GM12878 (cell line): Measurements from ENCODE around the gene MLST8. TPM values are rescaled to one million over a fixed set of nuclear protein-coding genes. Genes with fewer than 3 reads are reported as not detected.

ENCODE experiments used
- ATAC-seq: fragments of 200-7000 bp; cut with Tn5 transposase; 3 replicates; pipeline ENCODE4 v1.9.1; 2020; ENCODE audit warnings: mild to moderate bottlenecking, moderate library complexity
- BruUV-seq: library from RNA; stranded (reverse); fragments of 400-500 nt; replicated peaks from 2 replicates; lab custom pipeline; 2021; lab: Mats Ljungman, UMichigan
- CTCF ChIA-PET: fragments of 300-600 bp; sonication (Branson Sonifier 250); formaldehyde crosslinking; extraction: SDS; loops from one replicate; lab custom pipeline; 2021; ENCODE audit warnings: inconsistent platforms; lab: Yijun Ruan, JAX
- POLR2A ChIA-PET: fragments of 350-600 bp; formaldehyde crosslinking; extraction: SDS; loops from one replicate; lab custom pipeline; 2021; ENCODE audit warnings: inconsistent platforms; lab: Charles Lee
- RAD21 ChIA-PET: fragments of 300-600 bp; sonication (Branson Sonifier 250); formaldehyde crosslinking; loops from one replicate; lab custom pipeline; 2023; ENCODE audit warnings: antibody characterized with exemption; ENCODE audit not compliant: unreplicated experiment; lab: Charles Lee
- SMC1A ChIA-PET: fragments of 300-600 bp; sonication (Branson Sonifier 250); formaldehyde crosslinking; loops from one replicate; lab custom pipeline; 2023; ENCODE audit not compliant: unreplicated experiment, uncharacterized antibody; lab: Charles Lee
- DNase-seq: peaks from one replicate; pipeline ENCODE4 v3.0.0-alpha.2; 2011; ENCODE audit warnings: low read depth, low spot score
- FAIRE-seq: peaks from 3 replicates; lab custom pipeline; 2011; peaks lifted over from hg19 to GRCh38; lab: Jason Lieb, UNC
- H2AFZ ChIP-seq: 2 replicates; pipeline ENCODE4 v1.6.0; 2011; ENCODE audit warnings: low read depth, low read length, control low read depth; ENCODE audit not compliant: control insufficient read depth
- H3K27ac ChIP-seq: 2 replicates; pipeline ENCODE4 v1.5.1; 2011; ENCODE audit warnings: control low read depth; ENCODE audit not compliant: control insufficient read depth, insufficient read depth
- H3K27me3 ChIP-seq, 2 experiments: replicated peaks in 1 of 2; 2 replicates each; pipeline versions ENCODE4 v1.6.0 to v1.6.1; 2011; ENCODE audit warnings: low read length in 1 of 2; ENCODE audit not compliant: control insufficient read depth in 2 of 2, insufficient read depth in 2 of 2
- H3K36me3 ChIP-seq, 2 experiments: 2 replicates each; pipeline ENCODE4 v1.5.1; 2011; ENCODE audit warnings: low read length in 1 of 2; ENCODE audit not compliant: control insufficient read depth in 2 of 2, insufficient read depth in 2 of 2
- H3K4me1 ChIP-seq: 2 replicates; pipeline ENCODE4 v1.6.1; 2011; ENCODE audit warnings: mild to moderate bottlenecking, low read length, moderate library complexity, mixed read lengths; ENCODE audit not compliant: control insufficient read depth, insufficient read depth
- H3K4me2 ChIP-seq: 2 replicates; pipeline ENCODE4 v1.6.0; 2011; ENCODE audit warnings: control low read depth; ENCODE audit not compliant: control insufficient read depth, insufficient read depth
- H3K4me3 ChIP-seq: fragments of 200-600 bp; sonication (generic); 2 replicates; pipeline ENCODE4 v1.5.1; 2016
- H3K79me2 ChIP-seq: 2 replicates; pipeline ENCODE4 v1.6.0; 2011; ENCODE audit warnings: low read length; ENCODE audit not compliant: control insufficient read depth, insufficient read depth
- H3K9ac ChIP-seq: 2 replicates; pipeline ENCODE4 v1.8.0; 2011; ENCODE audit warnings: low read length, control low read depth, mixed read lengths; ENCODE audit not compliant: control insufficient read depth, insufficient read depth
- H3K9me3 ChIP-seq: replicated peaks from 3 replicates; pipeline ENCODE4 v1.5.1; 2011; ENCODE audit warnings: mild to moderate bottlenecking, low read length; ENCODE audit not compliant: control insufficient read depth, insufficient read depth
- H4K20me1 ChIP-seq: 2 replicates; pipeline ENCODE4 v1.6.0; 2011; ENCODE audit not compliant: control insufficient read depth, insufficient read depth
- BACH1 ChIP-seq: fragments of 450-650 bp; IDR thresholded peaks from 2 replicates; pipeline ENCODE4 v1.6.1; 2017; ENCODE audit warnings: mild to moderate bottlenecking, borderline replicate concordance
- KAT2A ChIP-seq: conservative IDR thresholded peaks from 2 replicates; pipeline ENCODE4 v1.6.1; 2011; ENCODE audit warnings: low read depth, low read length; ENCODE audit not compliant: control insufficient read depth
- LARP7 ChIP-seq: fragments of 450-650 bp; IDR thresholded peaks from 2 replicates; pipeline ENCODE4 v1.6.1; 2017; ENCODE audit warnings: mild to moderate bottlenecking
- POLR2A ChIP-seq: IDR thresholded peaks from 2 replicates; pipeline ENCODE4 v1.6.1; 2011; ENCODE audit warnings: low read depth, mild to moderate bottlenecking, low read length
- POLR2AphosphoS5 ChIP-seq: IDR thresholded peaks from 2 replicates; pipeline ENCODE4 v1.6.1; 2011; ENCODE audit warnings: mild to moderate bottlenecking, low read length, inconsistent platforms
- SMAD1 ChIP-seq: fragments of 450-650 bp; IDR thresholded peaks from 2 replicates; pipeline ENCODE4 v1.6.1; 2018; ENCODE audit warnings: mild to moderate bottlenecking, low read depth; ENCODE audit not compliant: partially characterized antibody
- WGBS: methylation state at CpG from one replicate; pipeline ENCODE4 v1.1.6; 2016; ENCODE audit warnings: low lambda C conversion rate; ENCODE audit not compliant: insufficient replicate concordance, insufficient coverage; ENCODE audit errors: missing lambda C conversion rate; 5-methylcytosine and 5-hydroxymethylcytosine counted together
- in situ Hi-C: fragments of 300-500 bp; cut with MboI; formaldehyde crosslinking; loops from 9 replicates; pipeline ENCODE4 v1.14.3; 2018; ENCODE audit warnings: mixed read lengths
- intact Hi-C: fragments of 100-400 bp; cut with micrococcal nuclease; formaldehyde crosslinking; loops from one replicate; pipeline ENCODE4 v1.14.2; 2022; ENCODE audit not compliant: unreplicated experiment
- polyA plus RNA-seq, 11 experiments: library from polyadenylated mRNA; depleted of rRNA in 4 of 11; unstranded in 6 of 11; stranded (reverse) in 5 of 11; fragments of >200 nt; fragmentation: Nextera tagmentation in 4 of 11; fragmentation: Illumina TruSeq in 1 of 11; extraction: Ambion mirVana in 4 of 11; extraction: Trizol in 1 of 11; gene quantifications; 1 replicate in 1 of 11; 2 replicates in 10 of 11; pipeline versions ENCODE4 v1.2.1 to v1.2.3, GENCODE V29; 2011 to 2016; ENCODE audit warnings: inconsistent platforms in 2 of 11, missing spikeins in 2 of 11, low read depth in 1 of 11
- total RNA-seq, 4 experiments: library from RNA; depleted of rRNA in 3 of 4; stranded (reverse); fragments of >200 nt in 3 of 4; fragmentation: Illumina TruSeq in 1 of 4; extraction: Trizol in 1 of 4; gene quantifications; 2 replicates each; pipeline versions ENCODE4 v1.2.1 to v1.2.3, GENCODE V29; 2013 to 2021

Gene MLST8
- total and polyA plus RNA-seq, 10 of the 15 experiments (the other 5 are each of a cell fraction or from before 2014, with no cell fraction given), result 1.0 to 114 (median 64.2) TPM

DNA sequence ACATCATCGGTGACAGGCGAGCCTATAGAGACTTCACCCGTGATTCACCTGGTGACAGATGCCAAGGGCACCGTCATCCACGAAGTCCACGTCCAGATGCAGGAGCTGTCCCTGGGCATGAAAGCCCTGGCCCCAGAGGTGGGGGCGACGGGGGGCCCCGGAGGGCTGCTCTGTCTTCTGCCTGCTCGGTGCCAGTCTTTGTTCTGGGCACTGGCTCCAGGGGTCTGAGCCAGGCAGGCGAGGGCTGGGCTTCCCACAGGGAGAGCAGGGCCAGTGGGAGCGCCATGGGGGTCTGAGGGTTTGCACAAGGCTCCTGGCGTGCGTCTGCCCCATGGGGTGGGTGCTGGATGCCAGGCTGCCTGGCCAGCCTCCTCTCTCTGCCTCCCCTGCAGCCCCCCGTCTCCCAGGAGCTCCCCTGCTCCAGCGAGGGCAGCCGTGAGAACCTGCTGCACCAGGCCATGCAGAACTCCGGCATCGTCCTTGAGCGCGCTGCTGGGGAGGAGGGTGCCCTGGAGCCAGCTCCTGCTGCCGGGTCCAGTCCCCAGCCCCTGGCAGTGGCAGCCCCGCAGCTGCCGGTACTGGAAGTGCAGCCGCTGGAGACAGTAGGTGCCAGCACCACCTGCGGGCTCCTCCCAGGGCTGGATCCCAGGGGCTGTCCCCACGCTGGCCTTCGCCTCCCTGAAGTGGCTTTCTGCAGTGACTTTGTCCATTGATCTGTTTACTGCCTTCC is 28.0 kb downstream of the MLST8 start:
- no TSS peak for BruUV-seq
- no peak overlapping the region for H3K4me2 ChIP-seq
- WGBS, result 97% methylated on average over 28 of the region's 28 CpGs
- peaks cover 4 to 46% of the 10 kb centered on the region in 2 experiments; a peak in 3 of 4 replicates for H3K36me3 ChIP-seq
- no peak for FAIRE-seq
- TF ChIP-seq POLR2A, result peak; percentile 26; the same call in 1 of the 2 replicates
- TF ChIP-seq KAT2A, result no peak
- 0 out of 2 replicates have a peak, but pooled peaks have one; percentile 16 for TF ChIP-seq POLR2AphosphoS5
- TF ChIP-seq SMAD1, result no peak
- no peak for TF ChIP-seq LARP7
- no peak for TF ChIP-seq BACH1
- TF ChIP-seq, all 136 proteins: peak for 2
- DNase-seq (no peak), ATAC-seq (no peak; the same call in 2 of the 3 replicates)
- H2AFZ ChIP-seq, result no peak overlapping the region
- H3K27ac ChIP-seq, result no peak overlapping the region
- no peak overlapping the region for H3K4me3 ChIP-seq
- no peaks in the 10 kb centered on the region for H3K27me3 ChIP-seq
- H3K4me1 ChIP-seq, result no peaks in the 10 kb centered on the region
- no peak overlapping the region for H3K9ac ChIP-seq
- in situ Hi-C loops (no loop called here), intact Hi-C loops (no loop called here)
- ChIA-PET RAD21 (no interaction called here), SMC1A (no interaction called here), CTCF (no interaction called here), POLR2A (no interaction called here)
- no peaks in the 10 kb centered on the region for H3K79me2 ChIP-seq
- H4K20me1 ChIP-seq, result no peaks in the 10 kb centered on the region
- no peaks in the 10 kb centered on the region for H3K9me3 ChIP-seq
